Naive thymus-derived CD4-positive, alpha-beta T cell (primary cell): Measurements from ENCODE around the gene KDM7A. TPM values are rescaled to one million over a fixed set of nuclear protein-coding genes. Genes with fewer than 3 reads are reported as not detected.
A peak's percentile ranks its signal among the peaks of the same experiment; 100 is the strongest.

ENCODE experiments used
- ATAC-seq: fragments of 150-1000 bp; cut with Tn5 transposase; 2 replicates; pipeline ENCODE4 v1.10.0; 2021; ENCODE audit warnings: mild to moderate bottlenecking, moderate library complexity
- CTCF ChIA-PET: fragments of 350-600 bp; sonication (Branson Sonifier 250); formaldehyde crosslinking; loops from one replicate; lab custom pipeline; 2021; ENCODE audit warnings: antibody characterized with exemption; lab: Charles Lee
- POLR2A ChIA-PET: fragments of 350-600 bp; sonication (Branson Sonifier 250); formaldehyde crosslinking; loops from one replicate; lab custom pipeline; 2021; ENCODE audit warnings: antibody characterized with exemption, inconsistent platforms; lab: Charles Lee
- DNase-seq, 9 donors: peaks; one replicate each; pipeline versions ENCODE4 v3.0.0 to v3.0.0-alpha.2; 2020 to 2022; ENCODE audit warnings: mixed read lengths in 1 of 9
- H3K27ac ChIP-seq: one replicate; pipeline ENCODE4 v1.7.0; 2013; ENCODE audit warnings: mild to moderate bottlenecking, low read depth, low read length, moderate library complexity
- H3K27me3 ChIP-seq, 2 donors: one replicate each; pipeline ENCODE4 v1.7.0; 2013; ENCODE audit warnings: low read length in 2 of 2, mild to moderate bottlenecking in 2 of 2, moderate library complexity in 2 of 2; ENCODE audit not compliant: control insufficient read depth in 2 of 2, insufficient read depth in 2 of 2
- H3K36me3 ChIP-seq, 3 experiments: 1 replicate in 2 of 3; 2 replicates in 1 of 3; pipeline ENCODE4 v1.7.0; 2013; ENCODE audit warnings: low read length in 3 of 3, mild to moderate bottlenecking in 3 of 3, moderate library complexity in 1 of 3; ENCODE audit not compliant: insufficient read depth in 3 of 3, control insufficient read depth in 2 of 3
- H3K4me1 ChIP-seq, 2 donors: one replicate each; pipeline ENCODE4 v1.7.0; 2013; ENCODE audit warnings: low read length in 2 of 2, mild to moderate bottlenecking in 2 of 2, moderate library complexity in 1 of 2; ENCODE audit not compliant: control insufficient read depth in 2 of 2, insufficient read depth in 2 of 2
- H3K4me3 ChIP-seq: 2 replicates; pipeline ENCODE4 v1.7.0; 2013; ENCODE audit warnings: mild to moderate bottlenecking, low read length
- H3K9me3 ChIP-seq, 3 experiments: 1 replicate in 2 of 3; 2 replicates in 1 of 3; pipeline ENCODE4 v1.7.0; 2013; ENCODE audit warnings: low read length in 3 of 3; ENCODE audit not compliant: control insufficient read depth in 2 of 3
- H3K27ac Mint-ChIP-seq, 9 donors: one replicate each; pipeline ENCODE4 v1.8.0; 2020 to 2022; ENCODE audit warnings: mixed read lengths in 9 of 9, mild to moderate bottlenecking in 8 of 9, moderate library complexity in 5 of 9, inconsistent platforms in 2 of 9
- H3K27me3 Mint-ChIP-seq, 5 donors: one replicate each; pipeline ENCODE4 v1.8.0; 2021 to 2022; ENCODE audit warnings: mixed read lengths in 5 of 5, mild to moderate bottlenecking in 1 of 5
- H3K36me3 Mint-ChIP-seq, 5 donors: one replicate each; pipeline ENCODE4 v1.8.0; 2020 to 2022; ENCODE audit warnings: mixed read lengths in 5 of 5, mild to moderate bottlenecking in 3 of 5, inconsistent platforms in 1 of 5
- H3K4me1 Mint-ChIP-seq, 7 donors: one replicate each; pipeline ENCODE4 v1.8.0; 2020 to 2022; ENCODE audit warnings: mixed read lengths in 7 of 7, mild to moderate bottlenecking in 3 of 7, inconsistent platforms in 1 of 7
- H3K4me3 Mint-ChIP-seq, 10 donors: one replicate each; pipeline ENCODE4 v1.8.0; 2020 to 2022; ENCODE audit warnings: mild to moderate bottlenecking in 10 of 10, mixed read lengths in 10 of 10, moderate library complexity in 6 of 10, inconsistent platforms in 2 of 10
- H3K9me3 Mint-ChIP-seq, 11 donors: one replicate each; pipeline ENCODE4 v1.8.0; 2020 to 2022; ENCODE audit warnings: mixed read lengths in 11 of 11, mild to moderate bottlenecking in 4 of 11, inconsistent platforms in 1 of 11, moderate library complexity in 1 of 11
- intact Hi-C, 2 donors: fragments of 100-400 bp; cut with micrococcal nuclease; formaldehyde crosslinking; loops; one replicate each; pipeline ENCODE4 v1.15.1; 2023
- polyA plus RNA-seq, 2 donors: library from polyadenylated mRNA; unstranded; fragments of 300-500 nt; fragmentation: Illumina TruSeq; gene quantifications; one replicate each; pipeline ENCODE4 v1.2.3, GENCODE V29; 2021
- total RNA-seq, 6 experiments: library from RNA in 5 of 6; stranded (reverse) in 5 of 6; gene quantifications; 1 replicate in 5 of 6; 2 replicates in 1 of 6; pipeline ENCODE4 v1.2.3 and lab custom pipeline; 2021 to 2026

Gene KDM7A
- total and polyA plus RNA-seq, 7 experiments from 2014 or later = 5.4 to 62.5 (median 40.5) TPM

GRCh38 chr7:140219672-140220524, 43.1 kb upstream of the KDM7A start:
- Mint-ChIP-seq H3K36me3 (peaks cover 0 to 11% (median 0%) of the 10 kb centered on the region in 5 donors), H3K27ac (peak overlapping the region in 3 of 9 donors; percentile 17 to 41 (median 41)), H3K4me1 (peaks cover 22 to 42% (median 32%) of the 10 kb centered on the region in 7 donors), H3K4me3 (no peak overlapping the region), H3K27me3 (no peaks in the 10 kb centered on the region), H3K9me3 (peaks cover 0 to 15% (median 5%) of the 10 kb centered on the region in 11 donors)
- H3K9me3 ChIP-seq = peaks cover 0 to 4% (median 0%) of the 10 kb centered on the region in 3 experiments
- intact Hi-C loops = loop anchor here in 1 of 2 donors (10.0 kb wide), 1 partner anchor 1115 kb away; the partner anchor contains the start of gene ZC3HAV1
- no peaks in the 10 kb centered on the region for H3K27me3 ChIP-seq
- ChIA-PET CTCF (interaction anchor here (0.9 kb wide), 1 partner anchor 32 kb away, joined by 3 read pairs; no protein-coding TSS in a partner anchor), POLR2A (interaction anchor here (0.6 to 18.7 kb wide), 9 partner anchors 8 to 41 kb away, joined by 3 to 409 read pairs (median 4); partner anchors contain the start of gene KDM7A)
- H3K27ac ChIP-seq = no peak overlapping the region
- ATAC-seq = no peak
- peaks cover 22 to 29% of the 10 kb centered on the region in 2 donors for H3K4me1 ChIP-seq
- H3K4me3 ChIP-seq = no peak overlapping the region
- DNase-seq = no peak
- no peaks in the 10 kb centered on the region for H3K36me3 ChIP-seq

GRCh38 chr7:140218656-140219055, 41.9 kb upstream of the KDM7A start:
- ChIA-PET POLR2A (interaction anchor here (1.0 to 18.7 kb wide), 5 partner anchors 9 to 39 kb away, joined by 3 to 409 read pairs (median 4); partner anchors contain the start of gene KDM7A), CTCF (no interaction called here)
- peaks cover 10 to 18% of the 10 kb centered on the region in 2 donors for H3K4me1 ChIP-seq
- no peak overlapping the region for H3K4me3 ChIP-seq
- intact Hi-C loops = no loop called here
- no peaks in the 10 kb centered on the region for H3K27me3 ChIP-seq
- peaks cover 0 to 4% (median 0%) of the 10 kb centered on the region in 3 experiments for H3K9me3 ChIP-seq
- H3K27ac ChIP-seq = no peak overlapping the region
- H3K9me3 Mint-ChIP-seq = peaks cover 0 to 15% (median 5%) of the 10 kb centered on the region in 11 donors
- ATAC-seq (no peak), DNase-seq (no peak)
- no peak overlapping the region for H3K4me3 Mint-ChIP-seq
- peaks cover 12 to 42% (median 25%) of the 10 kb centered on the region in 7 donors for H3K4me1 Mint-ChIP-seq
- peak overlapping the region in 2 of 9 donors; percentile 7 to 14 for H3K27ac Mint-ChIP-seq
- H3K36me3 ChIP-seq = no peaks in the 10 kb centered on the region
- no peaks in the 10 kb centered on the region for H3K27me3 Mint-ChIP-seq
- peaks cover 0 to 16% (median 0%) of the 10 kb centered on the region in 5 donors for H3K36me3 Mint-ChIP-seq

GRCh38 chr7:140217750-140218501, 41.1 kb upstream of the KDM7A start:
- H3K27me3 ChIP-seq = no peaks in the 10 kb centered on the region
- Mint-ChIP-seq H3K9me3 (peaks cover 0 to 15% (median 5%) of the 10 kb centered on the region in 11 donors), H3K4me1 (peaks cover 5 to 37% (median 18%) of the 10 kb centered on the region in 7 donors), H3K36me3 (peaks cover 0 to 17% (median 0%) of the 10 kb centered on the region in 5 donors), H3K27ac (peak overlapping the region in 1 of 9 donors; percentile 7), H3K4me3 (no peak overlapping the region), H3K27me3 (no peaks in the 10 kb centered on the region)
- H3K36me3 ChIP-seq = no peaks in the 10 kb centered on the region
- POLR2A ChIA-PET = interaction anchor here (1.0 to 18.7 kb wide), 4 partner anchors 8 to 39 kb away, joined by 3 to 409 read pairs (median 4); partner anchors contain the start of gene KDM7A
- no peak for DNase-seq
- peaks cover 0 to 4% (median 0%) of the 10 kb centered on the region in 3 experiments for H3K9me3 ChIP-seq
- ATAC-seq = no peak
- H3K4me3 ChIP-seq = no peak overlapping the region
- CTCF ChIA-PET = no interaction called here
- H3K27ac ChIP-seq = no peak overlapping the region
- peaks cover 3 to 11% of the 10 kb centered on the region in 2 donors for H3K4me1 ChIP-seq
- intact Hi-C loops = no loop called here

- peak overlapping the region in 6 of 9 donors; percentile 1 to 53 (median 34) for H3K27ac Mint-ChIP-seq
- peaks cover 0 to 15% (median 5%) of the 10 kb centered on the region in 11 donors for H3K9me3 Mint-ChIP-seq
Measured at GRCh38 chr7:140215281-140215680, 38.5 kb upstream of the KDM7A start.

GRCh38 chr7:140214075-140214684, 37.4 kb upstream of the KDM7A start:
- H3K9me3 Mint-ChIP-seq = peaks cover 0 to 15% (median 5%) of the 10 kb centered on the region in 11 donors
- H3K27me3 Mint-ChIP-seq = no peaks in the 10 kb centered on the region
- peaks cover 21 to 64% (median 35%) of the 10 kb centered on the region in 7 donors for H3K4me1 Mint-ChIP-seq
- ChIA-PET CTCF (no interaction called here), POLR2A (interaction anchor here (1.0 to 10.8 kb wide), 2 partner anchors 22 to 36 kb away, joined by 4 to 79 read pairs; partner anchors contain the start of gene KDM7A)
- peaks cover 0 to 19% (median 0%) of the 10 kb centered on the region in 5 donors for H3K36me3 Mint-ChIP-seq
- intact Hi-C loops = no loop called here
- peaks cover 17 to 30% of the 10 kb centered on the region in 2 donors for H3K4me1 ChIP-seq
- no peaks in the 10 kb centered on the region for H3K36me3 ChIP-seq
- ATAC-seq (no peak), DNase-seq (peak in 1 of 9 donors; percentile 46)
- no peak overlapping the region for H3K27ac ChIP-seq
- no peak overlapping the region for H3K4me3 ChIP-seq
- peak overlapping the region in 2 of 10 donors; percentile 20 to 29 for H3K4me3 Mint-ChIP-seq
- peaks cover 0 to 4% (median 0%) of the 10 kb centered on the region in 3 experiments for H3K9me3 ChIP-seq
- H3K27me3 ChIP-seq = no peaks in the 10 kb centered on the region
- peak overlapping the region in 4 of 9 donors; percentile 1 to 70 (median 14) for H3K27ac Mint-ChIP-seq

More at GRCh38 chr7:140215281-140215680, 38.5 kb upstream of the KDM7A start:
- Histone ChIP-seq H3K9me3 (peaks cover 0 to 4% (median 0%) of the 10 kb centered on the region in 3 experiments), H3K4me1 (peaks cover 11 to 21% of the 10 kb centered on the region in 2 donors), H3K36me3 (no peaks in the 10 kb centered on the region), H3K4me3 (no peak overlapping the region), H3K27ac (no peak overlapping the region), H3K27me3 (no peaks in the 10 kb centered on the region)
- ATAC-seq (no peak), DNase-seq (no peak)
- intact Hi-C loops = no loop called here
- H3K27me3 Mint-ChIP-seq = no peaks in the 10 kb centered on the region
- peaks cover 13 to 53% (median 27%) of the 10 kb centered on the region in 7 donors for H3K4me1 Mint-ChIP-seq
- H3K4me3 Mint-ChIP-seq = peak overlapping the region in 2 of 10 donors; percentile 1 to 62
- CTCF ChIA-PET = interaction anchor here (1.0 kb wide), 1 partner anchor 23 kb away, joined by 3 read pairs; no protein-coding TSS in a partner anchor
- POLR2A ChIA-PET = interaction anchor here (0.7 to 1.0 kb wide), 3 partner anchors 10 to 37 kb away, joined by 4 read pairs; no protein-coding TSS in a partner anchor
- H3K36me3 Mint-ChIP-seq = peaks cover 0 to 19% (median 0%) of the 10 kb centered on the region in 5 donors
